H1 (cell line): ENCODE data around the gene ZNF587B.

Experiments
- ATF3 ChIP-seq: IDR thresholded peaks from 2 replicates; pipeline ENCODE4 v1.6.1; 2011; ENCODE audit warnings: low read depth, mild to moderate bottlenecking, low read length; ENCODE audit not compliant: insufficient read depth
- POLR2A ChIP-seq, 2 experiments: IDR thresholded peaks; 1 replicate in 1 of 2; 2 replicates in 1 of 2; pipeline ENCODE4 v1.6.1; 2011; ENCODE audit warnings: low read depth in 2 of 2, low read length in 2 of 2, mild to moderate bottlenecking in 2 of 2; ENCODE audit errors: control extremely low read depth in 1 of 2
- YY1 ChIP-seq: IDR thresholded peaks from 2 replicates; pipeline ENCODE4 v1.6.1; 2011; ENCODE audit warnings: low read depth, mild to moderate bottlenecking, low read length
- TF ChIP-seq, protein P1 (sequence below), 3 experiments: IDR thresholded peaks; 1 replicate in 2 of 3; 2 replicates in 1 of 3; pipeline versions ENCODE4 v1.5.1 to v1.6.1; 2011; ENCODE audit warnings: low read length in 3 of 3, mild to moderate bottlenecking in 3 of 3, inconsistent platforms in 2 of 3, low read depth in 1 of 3, moderate library complexity in 1 of 3; ENCODE audit not compliant: insufficient read depth in 1 of 3; ENCODE audit errors: control extremely low read depth in 1 of 3

GRCh38 chr19:57814505-57815246, 15.4 kb upstream of the ZNF587B start, which contains the start of gene ZNF552:
- TF ChIP-seq POLR2A (IDR thresholded peaks at IDR 0.05; ENCODE audit: control extremely low read depth in 1 of 2, low read depth in 2 of 2, low read length in 2 of 2) (peak; percentile 89 to 97), YY1 (peak; percentile 68; the same call in 1 of the 2 replicates), ATF3 (no peak)
- TF ChIP-seq, protein P1, sequence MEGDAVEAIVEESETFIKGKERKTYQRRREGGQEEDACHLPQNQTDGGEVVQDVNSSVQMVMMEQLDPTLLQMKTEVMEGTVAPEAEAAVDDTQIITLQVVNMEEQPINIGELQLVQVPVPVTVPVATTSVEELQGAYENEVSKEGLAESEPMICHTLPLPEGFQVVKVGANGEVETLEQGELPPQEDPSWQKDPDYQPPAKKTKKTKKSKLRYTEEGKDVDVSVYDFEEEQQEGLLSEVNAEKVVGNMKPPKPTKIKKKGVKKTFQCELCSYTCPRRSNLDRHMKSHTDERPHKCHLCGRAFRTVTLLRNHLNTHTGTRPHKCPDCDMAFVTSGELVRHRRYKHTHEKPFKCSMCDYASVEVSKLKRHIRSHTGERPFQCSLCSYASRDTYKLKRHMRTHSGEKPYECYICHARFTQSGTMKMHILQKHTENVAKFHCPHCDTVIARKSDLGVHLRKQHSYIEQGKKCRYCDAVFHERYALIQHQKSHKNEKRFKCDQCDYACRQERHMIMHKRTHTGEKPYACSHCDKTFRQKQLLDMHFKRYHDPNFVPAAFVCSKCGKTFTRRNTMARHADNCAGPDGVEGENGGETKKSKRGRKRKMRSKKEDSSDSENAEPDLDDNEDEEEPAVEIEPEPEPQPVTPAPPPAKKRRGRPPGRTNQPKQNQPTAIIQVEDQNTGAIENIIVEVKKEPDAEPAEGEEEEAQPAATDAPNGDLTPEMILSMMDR (IDR thresholded peaks at IDR 0.05; ENCODE audit: control extremely low read depth in 1 of 3, insufficient read depth in 1 of 3, low read depth in 1 of 3, low read length in 3 of 3) = peak in 1 of 3 experiments; percentile 2; a peak in 2 of 4 replicates
